GM06990 (cell line): ENCODE results near the gene TMEM214.

Source experiments
- DNase-seq: peaks from one replicate; pipeline ENCODE4 v3.0.0-alpha.2; 2011; ENCODE audit not compliant: insufficient read length; ENCODE audit errors: extremely low read depth
- H3K27me3 ChIP-seq: replicated peaks from 2 replicates; pipeline ENCODE4 v1.6.0; 2011; ENCODE audit warnings: low read length; ENCODE audit not compliant: control insufficient read depth, insufficient read depth
- H3K36me3 ChIP-seq: 2 replicates; pipeline ENCODE4 v1.5.1; 2011; ENCODE audit warnings: low read length; ENCODE audit not compliant: control insufficient read depth, insufficient read depth
- H3K4me3 ChIP-seq: replicated peaks from 2 replicates; pipeline ENCODE4 v1.5.1; 2011; ENCODE audit warnings: low read depth, mild to moderate bottlenecking, control low read depth, low read length
- CTCF ChIP-seq: IDR thresholded peaks from 2 replicates; pipeline ENCODE4 v1.5.1; 2011; ENCODE audit warnings: low read length, control low read depth, mild to moderate bottlenecking, inconsistent platforms; ENCODE audit not compliant: insufficient read depth, poor library complexity, severe bottlenecking

TMEM214 gene

GRCh38 chr2:27042159-27042661 is 9.4 kb downstream of the TMEM214 start:
- Histone ChIP-seq H3K4me3 (no peak overlapping the region), H3K36me3 (peaks cover 38% of the 10 kb centered on the region), H3K27me3 (no peaks in the 10 kb centered on the region)
- no peak for DNase-seq
- no peak for TF ChIP-seq CTCF

- TF ChIP-seq CTCF: no peak
- H3K36me3 ChIP-seq: peaks cover 30% of the 10 kb centered on the region
- H3K4me3 ChIP-seq: no peak overlapping the region
- no peaks in the 10 kb centered on the region for H3K27me3 ChIP-seq
- no peak for DNase-seq
Measured at GRCh38 chr2:27042985-27043634, 10.3 kb downstream of the TMEM214 start.

- TF ChIP-seq CTCF: no peak
- H3K36me3 ChIP-seq: peaks cover 3% of the 10 kb centered on the region
- peak; percentile 80 for DNase-seq
Measured at GRCh38 chr2:27049422-27050280, 16.9 kb downstream of the TMEM214 start.

GRCh38 chr2:27050281-27050995 is 17.7 kb downstream of the TMEM214 start:
- peak; percentile 90 for DNase-seq
- Histone ChIP-seq H3K36me3 (peaks cover 7% of the 10 kb centered on the region), H3K4me3 (peak overlapping the region; percentile 94), H3K27me3 (no peaks in the 10 kb centered on the region)
- TF ChIP-seq CTCF: peak; percentile 25

More at GRCh38 chr2:27049422-27050280, 16.9 kb downstream of the TMEM214 start:
- Histone ChIP-seq H3K27me3 (no peaks in the 10 kb centered on the region), H3K4me3 (peak overlapping the region; percentile 94)

- DNase-seq: peak; percentile 97
- H3K4me3 ChIP-seq: peak within 1 kb of the TSS; percentile 94
- TF ChIP-seq CTCF: no peak
- no peaks in the 10 kb centered on the region for H3K27me3 ChIP-seq
- peaks cover 11% of the 10 kb centered on the region for H3K36me3 ChIP-seq
Measured at GRCh38 chr2:27050996-27051901, 18.5 kb downstream of the TMEM214 start, which contains the start of gene AGBL5. AGBL5 (plus strand) TSS chr2:27051668; CDS start chr2:27052959, 1,291 bp downstream.
